ENCODE measurements around the gene OR52I1. TPM values are rescaled to one million over a fixed set of nuclear protein-coding genes. Genes with fewer than 3 reads are reported as not detected.

OR52I1 gene
- total RNA-seq, 1 donor from 2014 or later: not detected

DNA sequence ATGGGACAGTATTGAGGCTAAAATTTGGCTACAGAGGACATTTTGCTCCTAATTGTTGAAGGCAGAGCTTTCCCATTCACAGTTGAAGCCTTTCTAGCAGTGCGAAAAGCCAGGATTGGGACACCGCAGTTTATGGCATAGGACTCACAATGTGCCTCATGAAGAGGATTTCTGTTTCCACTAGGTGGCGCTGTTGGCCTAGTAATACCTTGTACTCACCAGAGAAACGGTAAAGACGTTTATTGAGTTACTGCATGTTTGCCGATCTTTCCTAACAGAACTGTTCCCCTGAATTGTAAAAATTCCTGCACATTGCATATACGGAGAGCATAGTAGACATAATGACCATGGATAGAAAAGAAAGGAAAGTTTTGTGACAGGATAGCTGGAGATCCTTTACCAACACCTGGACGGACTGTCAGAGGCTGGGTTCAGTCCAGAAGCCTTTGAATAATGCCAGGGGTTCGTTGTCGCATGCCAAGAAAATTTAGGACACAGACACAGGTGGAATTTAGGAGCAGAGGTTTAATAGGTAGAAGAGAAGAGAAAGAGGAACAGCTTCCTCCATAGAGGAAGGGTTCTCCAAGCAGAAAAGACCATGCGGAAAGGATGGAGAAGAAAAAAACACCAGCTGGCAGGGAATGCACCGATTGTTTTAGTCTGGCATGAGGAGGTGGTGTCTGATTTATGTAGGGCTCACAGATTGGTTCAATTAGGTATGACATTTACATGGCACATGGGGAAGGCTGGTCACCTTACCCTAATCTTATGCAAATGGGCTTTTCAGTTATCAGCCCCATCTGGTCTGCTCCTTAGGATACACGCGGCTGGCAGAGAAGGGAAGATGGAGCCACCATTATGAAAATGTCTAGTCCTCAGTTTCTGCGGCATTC, 32.6 kb downstream of the OR52I1 start:
- intact Hi-C loops (cut with micrococcal nuclease): no loop called here
- peaks cover 23% of the 10 kb centered on the region for H3K27me3 Mint-ChIP-seq (ENCODE audit: low read depth)

GRCh38 chr11:4636136-4636535, 42.3 kb downstream of the OR52I1 start:
- no peaks in the 10 kb centered on the region for H3K4me1 Mint-ChIP-seq (ENCODE audit: low read depth)
- H3K27me3 Mint-ChIP-seq (ENCODE audit: low read depth): peaks cover 1% of the 10 kb centered on the region

More for the DNA sequence above, 32.6 kb downstream of the OR52I1 start:
- H3K36me3 Mint-ChIP-seq (ENCODE audit: low read depth): no peaks in the 10 kb centered on the region
- no peak overlapping the region for H3K4me3 Mint-ChIP-seq (ENCODE audit: low read depth)
- H3K4me1 Mint-ChIP-seq (ENCODE audit: low read depth): no peaks in the 10 kb centered on the region
- peak; percentile 34 for DNase-seq (ENCODE audit: low spot score)
- peaks cover 5% of the 10 kb centered on the region for H3K9me3 Mint-ChIP-seq
- no peak overlapping the region for H3K27ac Mint-ChIP-seq

DNA sequence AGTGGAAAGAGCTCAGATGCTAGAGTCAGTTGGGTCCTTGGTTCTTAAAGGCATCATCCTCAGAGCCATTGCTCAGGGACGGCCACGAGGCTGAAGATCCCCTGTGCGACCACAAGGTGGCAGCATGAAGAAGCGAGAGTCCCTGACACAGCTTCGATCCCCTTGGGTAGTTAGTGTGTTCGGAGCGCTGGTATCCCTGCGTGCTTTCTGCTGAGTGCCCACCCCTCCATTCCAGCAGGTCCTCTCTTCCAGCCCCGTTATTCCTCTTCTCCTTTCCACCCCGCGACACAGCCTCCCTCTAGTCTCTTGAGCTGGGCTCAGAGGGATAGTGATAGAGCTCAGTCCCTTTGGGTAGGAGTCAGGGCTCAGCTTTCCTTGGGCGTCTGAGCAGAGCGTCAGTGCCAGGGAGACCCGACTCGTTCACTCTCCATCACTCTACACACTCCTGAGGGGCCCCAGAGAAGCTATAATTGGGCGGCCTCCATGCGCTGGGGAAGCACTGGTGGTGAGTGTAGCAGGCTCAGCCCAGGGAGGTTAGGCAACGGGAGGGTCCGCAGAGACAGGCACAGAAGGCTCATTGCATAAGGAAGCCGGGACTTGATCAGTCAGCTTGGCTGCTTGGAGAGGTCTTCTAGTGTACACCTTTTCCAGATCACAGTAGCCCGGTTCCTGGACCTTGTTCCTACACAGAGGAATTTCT, 43.3 kb downstream of the OR52I1 start, which contains the start of gene OR51D1:
Gene OR51D1, plus strand, starts transcription at position 516 of the 700 bp plus-strand sequence. CDS start 2,314 bp downstream, outside the sequence.
- intact Hi-C loops (cut with micrococcal nuclease): loop anchor here (2.0 to 10.0 kb wide), 3 partner anchors 368 to 745 kb away; partner anchors contain the start of gene OR51M1
- Mint-ChIP-seq H3K4me1 (ENCODE audit: low read depth) (no peaks in the 10 kb centered on the region), H3K27ac (no peak within 1 kb of the TSS), H3K4me3 (ENCODE audit: low read depth) (no peak within 1 kb of the TSS), H3K27me3 (ENCODE audit: low read depth) (no peaks in the 10 kb centered on the region), H3K9me3 (no peaks in the 10 kb centered on the region), H3K36me3 (ENCODE audit: low read depth) (no peaks in the 10 kb centered on the region)
- peak; percentile 48 for DNase-seq (ENCODE audit: low spot score)

More at GRCh38 chr11:4636136-4636535, 42.3 kb downstream of the OR52I1 start:
- H3K27ac Mint-ChIP-seq: no peak overlapping the region
- H3K4me3 Mint-ChIP-seq (ENCODE audit: low read depth): no peak overlapping the region
- intact Hi-C loops (cut with micrococcal nuclease): loop anchor here (2.0 to 10.0 kb wide), 3 partner anchors 369 to 746 kb away; partner anchors contain the start of gene OR51M1
- no peak for DNase-seq (ENCODE audit: low spot score)
- H3K9me3 Mint-ChIP-seq: no peaks in the 10 kb centered on the region
- no peaks in the 10 kb centered on the region for H3K36me3 Mint-ChIP-seq (ENCODE audit: low read depth)

DNA sequence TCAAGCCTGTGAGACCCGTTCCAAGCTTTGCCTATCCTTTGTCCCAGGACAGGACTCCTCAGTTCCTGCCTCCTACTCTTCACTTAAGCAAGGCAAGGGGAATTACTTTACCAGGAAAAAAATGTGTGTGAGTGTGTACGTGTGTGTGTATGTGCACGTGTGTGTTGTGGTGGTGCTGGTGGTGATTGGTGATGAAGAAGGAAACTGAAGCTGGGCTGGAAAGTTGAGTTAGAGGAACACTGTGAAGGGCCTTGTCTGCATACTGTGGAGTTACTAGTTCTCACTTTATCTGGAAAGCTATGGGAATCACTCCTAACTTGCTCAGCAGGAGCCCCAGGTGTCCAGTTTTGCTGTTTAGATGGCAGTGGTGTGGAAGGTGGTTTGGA, 43.8 kb downstream of the OR52I1 start:
- H3K4me3 Mint-ChIP-seq (ENCODE audit: low read depth): no peak overlapping the region
- intact Hi-C loops (cut with micrococcal nuclease): loop anchor here (2.0 to 10.0 kb wide), 3 partner anchors 367 to 745 kb away; partner anchors contain the start of gene OR51M1
- H3K27me3 Mint-ChIP-seq (ENCODE audit: low read depth): no peaks in the 10 kb centered on the region
- no peak overlapping the region for H3K27ac Mint-ChIP-seq
- no peaks in the 10 kb centered on the region for H3K36me3 Mint-ChIP-seq (ENCODE audit: low read depth)
- no peak for DNase-seq (ENCODE audit: low spot score)
- H3K4me1 Mint-ChIP-seq (ENCODE audit: low read depth): no peaks in the 10 kb centered on the region
- no peaks in the 10 kb centered on the region for H3K9me3 Mint-ChIP-seq

DNA sequence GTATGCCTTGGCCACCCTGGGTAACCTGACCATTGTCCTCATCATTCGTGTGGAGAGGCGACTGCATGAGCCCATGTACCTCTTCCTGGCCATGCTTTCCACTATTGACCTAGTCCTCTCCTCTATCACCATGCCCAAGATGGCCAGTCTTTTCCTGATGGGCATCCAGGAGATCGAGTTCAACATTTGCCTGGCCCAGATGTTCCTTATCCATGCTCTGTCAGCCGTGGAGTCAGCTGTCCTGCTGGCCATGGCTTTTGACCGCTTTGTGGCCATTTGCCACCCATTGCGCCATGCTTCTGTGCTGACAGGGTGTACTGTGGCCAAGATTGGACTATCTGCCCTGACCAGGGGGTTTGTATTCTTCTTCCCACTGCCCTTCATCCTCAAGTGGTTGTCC, 46.1 kb downstream of the OR52I1 start:
- intact Hi-C loops (cut with micrococcal nuclease): loop anchor here (5.0 to 10.0 kb wide), 2 partner anchors 455 to 742 kb away; partner anchors contain the start of gene OR51M1
- Mint-ChIP-seq H3K27me3 (ENCODE audit: low read depth) (no peaks in the 10 kb centered on the region), H3K27ac (no peak overlapping the region), H3K4me3 (ENCODE audit: low read depth) (no peak overlapping the region), H3K36me3 (ENCODE audit: low read depth) (no peaks in the 10 kb centered on the region), H3K9me3 (no peaks in the 10 kb centered on the region), H3K4me1 (ENCODE audit: low read depth) (no peaks in the 10 kb centered on the region)
- no peak for DNase-seq (ENCODE audit: low spot score)

- H3K4me1 Mint-ChIP-seq (ENCODE audit: low read depth): no peaks in the 10 kb centered on the region
- H3K27ac Mint-ChIP-seq: no peak overlapping the region
- intact Hi-C loops (cut with micrococcal nuclease): no loop called here
- no peak overlapping the region for H3K4me3 Mint-ChIP-seq (ENCODE audit: low read depth)
- no peaks in the 10 kb centered on the region for H3K27me3 Mint-ChIP-seq (ENCODE audit: low read depth)
- H3K36me3 Mint-ChIP-seq (ENCODE audit: low read depth): no peaks in the 10 kb centered on the region
- H3K9me3 Mint-ChIP-seq: no peaks in the 10 kb centered on the region
- no peak for DNase-seq (ENCODE audit: low spot score)
These were observed 47.7 kb downstream of the OR52I1 start for GRCh38 chr11:4641501-4641900.

DNA sequence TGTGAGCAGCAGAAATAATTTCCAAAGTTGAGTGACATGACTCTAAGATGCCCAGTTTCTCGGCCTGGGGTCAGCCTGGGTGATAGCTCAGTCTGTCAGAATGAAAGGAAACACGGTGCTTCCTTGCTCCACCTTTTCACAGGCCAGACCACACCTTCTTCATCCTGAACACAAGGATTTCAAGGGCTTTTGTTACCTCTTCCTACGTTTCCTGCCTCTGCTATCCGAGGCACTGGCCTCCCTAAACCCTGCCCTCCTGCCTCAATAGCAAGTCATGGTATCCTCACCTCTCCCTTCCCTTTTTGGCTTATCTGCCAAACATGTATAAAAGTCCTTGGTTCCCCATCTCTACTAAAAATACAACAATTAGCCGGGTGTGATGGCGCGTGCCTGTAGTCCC, 48.2 kb downstream of the OR52I1 start:
- Mint-ChIP-seq H3K4me1 (ENCODE audit: low read depth) (no peaks in the 10 kb centered on the region), H3K27me3 (ENCODE audit: low read depth) (no peaks in the 10 kb centered on the region), H3K9me3 (no peaks in the 10 kb centered on the region), H3K36me3 (ENCODE audit: low read depth) (no peaks in the 10 kb centered on the region), H3K4me3 (ENCODE audit: low read depth) (no peak overlapping the region), H3K27ac (no peak overlapping the region)
- no peak for DNase-seq (ENCODE audit: low spot score)
- intact Hi-C loops (cut with micrococcal nuclease): no loop called here

GRCh38 chr11:4643076-4643475, 49.2 kb downstream of the OR52I1 start:
- Mint-ChIP-seq H3K4me1 (ENCODE audit: low read depth) (no peaks in the 10 kb centered on the region), H3K27ac (no peak overlapping the region), H3K4me3 (ENCODE audit: low read depth) (no peak overlapping the region), H3K36me3 (ENCODE audit: low read depth) (no peaks in the 10 kb centered on the region), H3K27me3 (ENCODE audit: low read depth) (no peaks in the 10 kb centered on the region), H3K9me3 (no peaks in the 10 kb centered on the region)
- intact Hi-C loops (cut with micrococcal nuclease): no loop called here
- no peak for DNase-seq (ENCODE audit: low spot score)

- intact Hi-C loops (cut with micrococcal nuclease): no loop called here
- H3K27ac Mint-ChIP-seq: no peak within 1 kb of the TSS
- H3K4me3 Mint-ChIP-seq (ENCODE audit: low read depth): no peak within 1 kb of the TSS
- H3K27me3 Mint-ChIP-seq (ENCODE audit: low read depth): peaks cover 3% of the 10 kb centered on the region
- no peaks in the 10 kb centered on the region for H3K9me3 Mint-ChIP-seq
- no peaks in the 10 kb centered on the region for H3K4me1 Mint-ChIP-seq (ENCODE audit: low read depth)
- no peaks in the 10 kb centered on the region for H3K36me3 Mint-ChIP-seq (ENCODE audit: low read depth)
- DNase-seq (ENCODE audit: low spot score): no peak
These were observed 49.8 kb downstream of the OR52I1 start, which contains the start of gene OR51E1 for GRCh38 chr11:4643682-4644081. Gene OR51E1, plus strand, starts transcription at chr11:4643982. Its CDS starts 8,545 bp downstream, at chr11:4652527.

GRCh38 chr11:4644233-4644632, 50.4 kb downstream of the OR52I1 start:
- Mint-ChIP-seq H3K36me3 (ENCODE audit: low read depth) (no peaks in the 10 kb centered on the region), H3K27me3 (ENCODE audit: low read depth) (peaks cover 3% of the 10 kb centered on the region), H3K27ac (no peak overlapping the region), H3K4me3 (ENCODE audit: low read depth) (no peak overlapping the region), H3K9me3 (no peaks in the 10 kb centered on the region), H3K4me1 (ENCODE audit: low read depth) (no peaks in the 10 kb centered on the region)
- DNase-seq (ENCODE audit: low spot score): no peak
- intact Hi-C loops (cut with micrococcal nuclease): no loop called here

Measured in activated T-helper 2 cell treated with anti-CD3 and anti-CD28 coated beads, Interferon-gamma antibody, Interleukin-2, Interleukin-4, amounts not matched to agents 10 μg/mL and 5 μg/mL and 100 μg/mL, durations not matched to agents 14 hours and 24 hours and 36 hours (primary cell).